ENCODE data around the gene DAP3.

Gene DAP3

GRCh38 chr1:155773221-155773620 is 84.3 kb downstream of the DAP3 start:
- H3K27ac ChIP-seq: no peak overlapping the region
- ChIA-PET POLR2A (ENCODE audit: low non-redundant PET) (no interaction called here), CTCF (no interaction called here)
- TF ChIP-seq CTCF (conservative IDR thresholded peaks at IDR 0.05; ENCODE audit: low read depth): no peak
- DNase-seq (ENCODE audit: low spot score): no peak

- DNase-seq (ENCODE audit: low spot score): no peak
- TF ChIP-seq CTCF (conservative IDR thresholded peaks at IDR 0.05; ENCODE audit: low read depth): no peak
- ChIA-PET CTCF (no interaction called here), POLR2A (ENCODE audit: low non-redundant PET) (no interaction called here)
- no peak overlapping the region for H3K27ac ChIP-seq
These were observed 87.5 kb downstream of the DAP3 start for GRCh38 chr1:155776414-155776813.

GRCh38 chr1:155777582-155777981 is 88.7 kb downstream of the DAP3 start:
- ChIA-PET POLR2A (ENCODE audit: low non-redundant PET) (no interaction called here), CTCF (no interaction called here)
- DNase-seq (ENCODE audit: low spot score): no peak
- H3K27ac ChIP-seq: no peak overlapping the region
- TF ChIP-seq CTCF (conservative IDR thresholded peaks at IDR 0.05; ENCODE audit: low read depth): no peak

Measured in RWPE1 (cell line).